SK-N-SH (cell line): ENCODE data around the gene TPP2. TPM values are rescaled to one million over a fixed set of nuclear protein-coding genes. Genes with fewer than 3 reads are reported as not detected.

Experiments used
- CTCF ChIA-PET: fragments of 300-600, 350-600 bp; formaldehyde crosslinking; extraction: SDS; loops from one replicate; lab custom pipeline; 2021; lab: Yijun Ruan, JAX
- POLR2A ChIA-PET: fragments of 350-600 bp; sonication (Branson Sonifier 250); formaldehyde crosslinking; extraction: SDS; loops from one replicate; lab custom pipeline; 2020; ENCODE audit warnings: antibody characterized with exemption, inconsistent platforms; lab: Yijun Ruan, JAX
- DNase-seq: peaks from one replicate; pipeline ENCODE4 v3.0.0; 2012
- H2AFZ ChIP-seq: fragments of 200-600 bp; sonication (generic); 2 replicates; pipeline ENCODE4 v1.8.1; 2016; ENCODE audit warnings: antibody characterized with exemption, mild to moderate bottlenecking, low read depth
- H3F3A ChIP-seq: fragments of 200-600 bp; sonication (generic); replicated peaks from 2 replicates; pipeline ENCODE3; 2016; ENCODE audit warnings: antibody characterized with exemption, mild to moderate bottlenecking; ENCODE audit not compliant: insufficient read depth
- H3K27ac ChIP-seq, 2 experiments: fragments of 200-500 bp in 1 of 2; fragments of 200-600 bp in 1 of 2; sonication (Bioruptor generic) in 1 of 2; sonication (generic), shearing (Covaris generic) in 1 of 2; 2 replicates each; pipeline versions ENCODE4 v1.5.1 to v1.6.1; 2014 to 2016; ENCODE audit warnings: low read depth in 2 of 2, inconsistent platforms in 1 of 2, low read length in 1 of 2, mild to moderate bottlenecking in 1 of 2, mixed read lengths in 1 of 2
- H3K27me3 ChIP-seq: fragments of 200-600 bp; sonication (generic), shearing (Covaris generic); 2 replicates; pipeline ENCODE4 v1.6.1; 2016; ENCODE audit warnings: mixed run types; ENCODE audit not compliant: insufficient read depth
- H3K36me3 ChIP-seq, 2 experiments: fragments of 200-500 bp in 1 of 2; fragments of 200-600 bp in 1 of 2; sonication (Bioruptor generic) in 1 of 2; sonication (generic) in 1 of 2; replicated peaks in 1 of 2; 2 replicates each; pipeline versions ENCODE3 to v1.5.1; 2014 to 2016; ENCODE audit warnings: low read length in 1 of 2, mild to moderate bottlenecking in 1 of 2; ENCODE audit not compliant: insufficient read depth in 2 of 2, control insufficient read depth in 1 of 2
- H3K4me1 ChIP-seq, 2 experiments: fragments of 200-500 bp in 1 of 2; fragments of 200-600 bp in 1 of 2; sonication (Bioruptor generic) in 1 of 2; sonication (generic), shearing (Covaris generic) in 1 of 2; 2 replicates each; pipeline versions ENCODE4 v1.5.1 to v1.6.1; 2014 to 2016; ENCODE audit warnings: low read depth in 1 of 2, low read length in 1 of 2, mixed run types in 1 of 2; ENCODE audit not compliant: insufficient read depth in 2 of 2, control insufficient read depth in 1 of 2
- H3K4me2 ChIP-seq: fragments of 200-600 bp; sonication (generic), shearing (Covaris generic); 2 replicates; pipeline ENCODE4 v1.6.1; 2017; ENCODE audit warnings: mixed run types
- H3K4me3 ChIP-seq, 2 experiments: fragments of 200-500 bp in 1 of 2; fragments of 200-600 bp in 1 of 2; sonication (Bioruptor generic) in 1 of 2; sonication (generic), shearing (Covaris generic) in 1 of 2; 2 replicates each; pipeline versions ENCODE4 v1.5.1 to v1.8.1; 2014 to 2016; ENCODE audit warnings: low read depth in 2 of 2, inconsistent platforms in 1 of 2, low read length in 1 of 2, mild to moderate bottlenecking in 1 of 2, mixed read lengths in 1 of 2, moderate library complexity in 1 of 2
- H3K79me2 ChIP-seq: fragments of 200-600 bp; sonication (generic); 2 replicates; pipeline ENCODE4 v1.8.1; 2017; ENCODE audit warnings: mild to moderate bottlenecking; ENCODE audit not compliant: insufficient read depth
- H3K9ac ChIP-seq: fragments of 200-600 bp; sonication (generic); 2 replicates; pipeline ENCODE4 v1.6.1; 2017; ENCODE audit warnings: mixed run types
- H3K9me2 ChIP-seq: fragments of 200-600 bp; sonication (generic); 2 replicates; pipeline ENCODE4 v1.6.1; 2017; ENCODE audit warnings: mixed run types
- H3K9me3 ChIP-seq: fragments of 200-600 bp; sonication (generic); 2 replicates; pipeline ENCODE4 v1.6.1; 2017; ENCODE audit warnings: mixed run types, mild to moderate bottlenecking, moderate library complexity
- H4K20me1 ChIP-seq: fragments of 200-600 bp; sonication (generic); 2 replicates; pipeline ENCODE4 v1.6.1; 2017; ENCODE audit warnings: mild to moderate bottlenecking, mixed run types; ENCODE audit not compliant: insufficient read depth
- CHD2 ChIP-seq: fragments of 150-350 bp; IDR thresholded peaks from 2 replicates; pipeline ENCODE4 v1.6.1; 2018; ENCODE audit warnings: low read length; ENCODE audit not compliant: partially characterized antibody
- ELF1 ChIP-seq: IDR thresholded peaks from 2 replicates; pipeline ENCODE4 v1.4.0; 2012
- EP300 ChIP-seq, 2 experiments: IDR thresholded peaks; 2 replicates each; pipeline versions ENCODE4 v1.4.0 to v1.6.1; 2012; ENCODE audit warnings: borderline replicate concordance in 1 of 2, low read depth in 1 of 2, low read length in 1 of 2
- EZH2phosphoT487 ChIP-seq: fragments of 200-600 bp; sonication (generic); IDR thresholded peaks from 2 replicates; pipeline ENCODE4 v1.6.1; 2017; ENCODE audit warnings: low read depth, mixed run types, mild to moderate bottlenecking, antibody characterized with exemption, moderate library complexity, borderline replicate concordance
- FOXJ3 ChIP-seq: sonication (generic); formaldehyde crosslinking; IDR thresholded peaks from 2 replicates; pipeline ENCODE4 v1.5.1; 2020; ENCODE audit warnings: mild to moderate bottlenecking, missing genetic modification reagents
- GABPA ChIP-seq: IDR thresholded peaks from 2 replicates; pipeline ENCODE4 v1.4.0; 2012; ENCODE audit warnings: low read depth, mild to moderate bottlenecking
- JUND ChIP-seq: IDR thresholded peaks from 2 replicates; pipeline ENCODE4 v1.4.0; 2012
- MEF2A ChIP-seq: IDR thresholded peaks from 2 replicates; pipeline ENCODE4 v1.4.0; 2012; ENCODE audit warnings: low read depth, borderline replicate concordance
- NFIC ChIP-seq: IDR thresholded peaks from 2 replicates; pipeline ENCODE4 v1.4.0; 2012; ENCODE audit warnings: borderline replicate concordance
- NRF1 ChIP-seq: IDR thresholded peaks from 2 replicates; pipeline ENCODE4 v1.6.1; 2012; ENCODE audit warnings: low read depth, mild to moderate bottlenecking, low read length
- RAD21 ChIP-seq: IDR thresholded peaks from 2 replicates; pipeline ENCODE4 v1.6.1; 2012; ENCODE audit warnings: mild to moderate bottlenecking, low read length
- RFX5 ChIP-seq: IDR thresholded peaks from 2 replicates; pipeline ENCODE4 v1.6.1; 2012; ENCODE audit warnings: mild to moderate bottlenecking, improper control_type of control experiment, low read length
- RXRA ChIP-seq: IDR thresholded peaks from 2 replicates; pipeline ENCODE4 v1.4.0; 2012; ENCODE audit warnings: low read depth, mild to moderate bottlenecking, borderline replicate concordance
- SMC3 ChIP-seq: IDR thresholded peaks from 2 replicates; pipeline ENCODE4 v1.6.1; 2012; ENCODE audit warnings: low read depth, low read length, improper control_type of control experiment
- TAF1 ChIP-seq: IDR thresholded peaks from 2 replicates; pipeline ENCODE4 v1.6.1; 2012; ENCODE audit warnings: low read depth, mild to moderate bottlenecking, low read length, moderate library complexity, borderline replicate concordance
- WGBS: methylation state at CpG from one replicate; pipeline ENCODE4 v1.1.6; 2017; ENCODE audit warnings: low lambda C conversion rate; 5-methylcytosine and 5-hydroxymethylcytosine counted together
- polyA plus RNA-seq, 3 experiments: library from polyadenylated mRNA; depleted of rRNA; stranded (reverse); fragments of >200 nt; gene quantifications; 2 replicates each; pipeline ENCODE4 v1.2.3, GENCODE V29; 2012
- TF ChIP-seq, protein P1 (sequence below): fragments of 200-600 bp; sonication (generic); IDR thresholded peaks from 2 replicates; pipeline ENCODE4 v1.6.1; 2017; ENCODE audit warnings: antibody characterized with exemption, mild to moderate bottlenecking, moderate library complexity
- TF ChIP-seq, protein P2 (sequence below): IDR thresholded peaks from 2 replicates; pipeline ENCODE4 v1.6.1; 2012; ENCODE audit warnings: mild to moderate bottlenecking, low read depth, low read length, moderate library complexity
- TF ChIP-seq, protein P3 (sequence below): IDR thresholded peaks from 2 replicates; pipeline ENCODE4 v1.4.0; 2012; ENCODE audit warnings: low read depth, borderline replicate concordance
- TF ChIP-seq, protein P4 (sequence below): fragments of 150-350 bp; IDR thresholded peaks from 2 replicates; pipeline ENCODE4 v1.6.1; 2016; ENCODE audit warnings: mild to moderate bottlenecking, low read depth, low read length

Gene TPP2
- polyA plus RNA-seq, 1 of the 3 experiments (the other 2 are of a cell fraction), result 8.3 TPM

DNA sequence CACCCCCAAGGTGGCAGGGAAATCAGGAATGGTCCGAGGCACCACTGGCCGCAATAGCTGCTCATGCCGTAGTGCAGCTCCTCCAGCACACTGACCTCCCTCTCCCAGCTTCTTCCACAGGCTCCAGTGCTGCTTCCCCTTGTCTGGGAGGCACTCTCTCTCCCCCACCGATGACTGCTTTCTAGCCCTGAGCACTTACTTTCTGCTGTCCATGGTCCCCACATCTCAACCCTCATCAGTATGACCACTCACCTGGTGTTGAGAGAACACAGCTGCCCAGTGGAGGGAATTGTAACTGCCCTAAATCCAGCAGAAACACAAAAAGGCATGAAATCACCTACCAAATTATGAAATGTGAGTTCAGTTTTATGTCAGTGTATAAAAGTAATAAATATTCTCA, 28.9 kb upstream of the TPP2 start:
- no peaks in the 10 kb centered on the region for H3K9me2 ChIP-seq
- no peak for DNase-seq
- H3K27ac ChIP-seq, result no peak overlapping the region
- no peaks in the 10 kb centered on the region for H3F3A ChIP-seq
- ChIA-PET CTCF (no interaction called here), POLR2A (no interaction called here)
- peaks cover 0 to 12% of the 10 kb centered on the region in 2 experiments; a peak in 2 of 4 replicates for H3K4me1 ChIP-seq
- no peak overlapping the region for H3K9ac ChIP-seq
- WGBS, result 79% methylated on average over 4 of the region's 4 CpGs
- H3K36me3 ChIP-seq, result no peaks in the 10 kb centered on the region
- no peak overlapping the region for H3K4me3 ChIP-seq
- TF ChIP-seq TAF1 (no peak), GABPA (no peak)
- TF ChIP-seq, protein P1, sequence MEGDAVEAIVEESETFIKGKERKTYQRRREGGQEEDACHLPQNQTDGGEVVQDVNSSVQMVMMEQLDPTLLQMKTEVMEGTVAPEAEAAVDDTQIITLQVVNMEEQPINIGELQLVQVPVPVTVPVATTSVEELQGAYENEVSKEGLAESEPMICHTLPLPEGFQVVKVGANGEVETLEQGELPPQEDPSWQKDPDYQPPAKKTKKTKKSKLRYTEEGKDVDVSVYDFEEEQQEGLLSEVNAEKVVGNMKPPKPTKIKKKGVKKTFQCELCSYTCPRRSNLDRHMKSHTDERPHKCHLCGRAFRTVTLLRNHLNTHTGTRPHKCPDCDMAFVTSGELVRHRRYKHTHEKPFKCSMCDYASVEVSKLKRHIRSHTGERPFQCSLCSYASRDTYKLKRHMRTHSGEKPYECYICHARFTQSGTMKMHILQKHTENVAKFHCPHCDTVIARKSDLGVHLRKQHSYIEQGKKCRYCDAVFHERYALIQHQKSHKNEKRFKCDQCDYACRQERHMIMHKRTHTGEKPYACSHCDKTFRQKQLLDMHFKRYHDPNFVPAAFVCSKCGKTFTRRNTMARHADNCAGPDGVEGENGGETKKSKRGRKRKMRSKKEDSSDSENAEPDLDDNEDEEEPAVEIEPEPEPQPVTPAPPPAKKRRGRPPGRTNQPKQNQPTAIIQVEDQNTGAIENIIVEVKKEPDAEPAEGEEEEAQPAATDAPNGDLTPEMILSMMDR, result no peak
- TF ChIP-seq, protein P2, sequence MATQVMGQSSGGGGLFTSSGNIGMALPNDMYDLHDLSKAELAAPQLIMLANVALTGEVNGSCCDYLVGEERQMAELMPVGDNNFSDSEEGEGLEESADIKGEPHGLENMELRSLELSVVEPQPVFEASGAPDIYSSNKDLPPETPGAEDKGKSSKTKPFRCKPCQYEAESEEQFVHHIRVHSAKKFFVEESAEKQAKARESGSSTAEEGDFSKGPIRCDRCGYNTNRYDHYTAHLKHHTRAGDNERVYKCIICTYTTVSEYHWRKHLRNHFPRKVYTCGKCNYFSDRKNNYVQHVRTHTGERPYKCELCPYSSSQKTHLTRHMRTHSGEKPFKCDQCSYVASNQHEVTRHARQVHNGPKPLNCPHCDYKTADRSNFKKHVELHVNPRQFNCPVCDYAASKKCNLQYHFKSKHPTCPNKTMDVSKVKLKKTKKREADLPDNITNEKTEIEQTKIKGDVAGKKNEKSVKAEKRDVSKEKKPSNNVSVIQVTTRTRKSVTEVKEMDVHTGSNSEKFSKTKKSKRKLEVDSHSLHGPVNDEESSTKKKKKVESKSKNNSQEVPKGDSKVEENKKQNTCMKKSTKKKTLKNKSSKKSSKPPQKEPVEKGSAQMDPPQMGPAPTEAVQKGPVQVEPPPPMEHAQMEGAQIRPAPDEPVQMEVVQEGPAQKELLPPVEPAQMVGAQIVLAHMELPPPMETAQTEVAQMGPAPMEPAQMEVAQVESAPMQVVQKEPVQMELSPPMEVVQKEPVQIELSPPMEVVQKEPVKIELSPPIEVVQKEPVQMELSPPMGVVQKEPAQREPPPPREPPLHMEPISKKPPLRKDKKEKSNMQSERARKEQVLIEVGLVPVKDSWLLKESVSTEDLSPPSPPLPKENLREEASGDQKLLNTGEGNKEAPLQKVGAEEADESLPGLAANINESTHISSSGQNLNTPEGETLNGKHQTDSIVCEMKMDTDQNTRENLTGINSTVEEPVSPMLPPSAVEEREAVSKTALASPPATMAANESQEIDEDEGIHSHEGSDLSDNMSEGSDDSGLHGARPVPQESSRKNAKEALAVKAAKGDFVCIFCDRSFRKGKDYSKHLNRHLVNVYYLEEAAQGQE, result peak; percentile 81
- H3K9me3 ChIP-seq, result no peaks in the 10 kb centered on the region
- no peak overlapping the region for H2AFZ ChIP-seq
- H4K20me1 ChIP-seq, result no peaks in the 10 kb centered on the region
- no peak overlapping the region for H3K4me2 ChIP-seq
- H3K79me2 ChIP-seq, result no peaks in the 10 kb centered on the region
- H3K27me3 ChIP-seq, result no peaks in the 10 kb centered on the region

DNA sequence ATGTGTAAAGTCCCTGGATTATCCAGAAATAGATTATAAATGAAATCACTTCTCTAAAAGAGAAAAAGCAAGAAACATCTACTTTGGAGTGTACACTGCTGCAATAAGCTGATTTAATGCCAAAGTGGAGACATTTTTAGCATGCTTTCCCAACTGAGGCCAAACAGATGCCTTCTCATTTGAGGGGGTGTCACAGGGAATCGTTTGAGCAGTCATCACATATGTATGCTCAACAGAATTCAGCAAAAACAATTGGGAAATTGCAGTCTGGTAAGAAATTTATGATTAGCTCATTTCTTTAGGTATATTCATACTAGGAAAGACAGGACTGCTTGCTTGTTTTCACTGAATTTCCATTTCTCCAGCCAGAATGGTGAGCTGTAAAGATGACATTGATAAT, 27.3 kb upstream of the TPP2 start:
- no peak overlapping the region for H3K9ac ChIP-seq
- no peak overlapping the region for H2AFZ ChIP-seq
- CTCF ChIA-PET, result interaction anchor here (1.2 to 4.1 kb wide), 9 partner anchors 11 to 1425 kb away, joined by 3 to 26 read pairs (median 12); no protein-coding TSS in a partner anchor
- no peaks in the 10 kb centered on the region for H4K20me1 ChIP-seq
- no peaks in the 10 kb centered on the region for H3F3A ChIP-seq
- no peaks in the 10 kb centered on the region for H3K27me3 ChIP-seq
- no peak for DNase-seq
- H3K4me3 ChIP-seq, result no peak overlapping the region
- H3K9me2 ChIP-seq, result no peaks in the 10 kb centered on the region
- POLR2A ChIA-PET, result no interaction called here
- no peak overlapping the region for H3K4me2 ChIP-seq
- WGBS, result 0% methylated on average over 1 of the region's 1 CpG
- no peaks in the 10 kb centered on the region for H3K9me3 ChIP-seq
- peaks cover 0 to 12% of the 10 kb centered on the region in 2 experiments; a peak in 2 of 4 replicates for H3K4me1 ChIP-seq
- H3K36me3 ChIP-seq, result no peaks in the 10 kb centered on the region
- no peaks in the 10 kb centered on the region for H3K79me2 ChIP-seq
- peak overlapping the region in 1 of 2 experiments; percentile 48; a peak in 1 of 4 replicates for H3K27ac ChIP-seq
- TF ChIP-seq EZH2phosphoT487 (no peak), RXRA (no peak), MEF2A (no peak), NRF1 (no peak), RAD21 (no peak), EP300 (IDR thresholded peaks at IDR 0.05; ENCODE audit: borderline replicate concordance in 1 of 2, low read depth in 1 of 2, low read length in 1 of 2) (no peak), SMC3 (no peak), CHD2 (no peak), ELF1 (no peak), TAF1 (no peak), JUND (no peak), NFIC (no peak), FOXJ3 (CRISPR knock-in tag) (no peak), RFX5 (no peak)
- TF ChIP-seq, protein P3, sequence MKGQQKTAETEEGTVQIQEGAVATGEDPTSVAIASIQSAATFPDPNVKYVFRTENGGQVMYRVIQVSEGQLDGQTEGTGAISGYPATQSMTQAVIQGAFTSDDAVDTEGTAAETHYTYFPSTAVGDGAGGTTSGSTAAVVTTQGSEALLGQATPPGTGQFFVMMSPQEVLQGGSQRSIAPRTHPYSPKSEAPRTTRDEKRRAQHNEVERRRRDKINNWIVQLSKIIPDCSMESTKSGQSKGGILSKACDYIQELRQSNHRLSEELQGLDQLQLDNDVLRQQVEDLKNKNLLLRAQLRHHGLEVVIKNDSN, result no peak
- TF ChIP-seq, protein P4, sequence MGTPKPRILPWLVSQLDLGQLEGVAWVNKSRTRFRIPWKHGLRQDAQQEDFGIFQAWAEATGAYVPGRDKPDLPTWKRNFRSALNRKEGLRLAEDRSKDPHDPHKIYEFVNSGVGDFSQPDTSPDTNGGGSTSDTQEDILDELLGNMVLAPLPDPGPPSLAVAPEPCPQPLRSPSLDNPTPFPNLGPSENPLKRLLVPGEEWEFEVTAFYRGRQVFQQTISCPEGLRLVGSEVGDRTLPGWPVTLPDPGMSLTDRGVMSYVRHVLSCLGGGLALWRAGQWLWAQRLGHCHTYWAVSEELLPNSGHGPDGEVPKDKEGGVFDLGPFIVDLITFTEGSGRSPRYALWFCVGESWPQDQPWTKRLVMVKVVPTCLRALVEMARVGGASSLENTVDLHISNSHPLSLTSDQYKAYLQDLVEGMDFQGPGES, result no peak
